ENCODE measurements around the gene OXCT1. TPM values are rescaled to one million over a fixed set of nuclear protein-coding genes. Genes with fewer than 3 reads are reported as not detected.

The OXCT1 gene
- total RNA-seq, result 26.1 and 35.3 TPM in 2 replicates

DNA sequence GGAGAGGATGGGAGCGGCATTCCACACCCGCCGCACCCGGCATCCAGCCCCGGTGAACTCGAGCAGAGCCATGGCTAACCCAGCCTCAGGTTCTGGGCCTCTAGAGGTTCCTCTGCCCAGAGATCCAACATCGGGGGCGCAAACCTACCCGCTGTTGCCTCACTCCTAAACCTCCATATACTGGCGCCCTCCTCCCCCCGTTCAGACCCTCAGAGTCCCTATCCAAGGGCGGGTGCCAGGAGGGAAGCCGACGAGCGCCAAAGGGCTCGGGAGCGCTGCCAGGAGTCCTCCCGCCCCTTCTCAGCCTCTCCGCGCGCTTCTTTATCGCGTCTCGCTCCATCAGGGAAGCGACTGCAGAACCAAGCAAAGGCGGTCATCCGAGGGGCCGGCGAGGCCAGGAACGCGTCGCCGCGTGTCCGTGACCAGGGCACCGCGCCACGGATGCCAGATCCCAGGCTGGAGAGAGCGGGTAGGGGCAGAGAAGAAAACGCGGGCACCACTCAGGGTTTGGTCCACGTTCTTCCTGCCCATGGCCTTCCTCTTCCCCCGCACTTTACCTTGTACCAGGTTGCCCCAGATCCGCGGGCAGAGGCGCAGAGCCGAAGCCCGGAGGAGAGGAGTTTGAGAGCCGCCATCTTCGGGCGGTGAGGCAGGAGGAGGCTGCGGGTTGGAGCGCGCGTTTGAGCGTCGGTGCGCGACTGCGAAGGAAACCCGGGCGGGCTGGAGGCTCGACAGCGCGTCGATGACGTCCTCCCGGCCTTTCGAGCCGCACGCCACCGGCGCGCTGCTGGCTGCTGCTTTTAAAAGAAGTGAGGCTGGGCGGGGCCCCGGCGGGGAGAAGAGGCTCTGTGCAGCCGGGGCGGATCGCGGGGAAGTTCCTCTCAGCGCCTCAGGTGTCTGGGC is at the start of gene OXCT1:
TSS of gene OXCT1 (minus strand) at position 702 of the 903 bp plus-strand sequence. CDS start at position 635, 67 bp downstream.

DNA sequence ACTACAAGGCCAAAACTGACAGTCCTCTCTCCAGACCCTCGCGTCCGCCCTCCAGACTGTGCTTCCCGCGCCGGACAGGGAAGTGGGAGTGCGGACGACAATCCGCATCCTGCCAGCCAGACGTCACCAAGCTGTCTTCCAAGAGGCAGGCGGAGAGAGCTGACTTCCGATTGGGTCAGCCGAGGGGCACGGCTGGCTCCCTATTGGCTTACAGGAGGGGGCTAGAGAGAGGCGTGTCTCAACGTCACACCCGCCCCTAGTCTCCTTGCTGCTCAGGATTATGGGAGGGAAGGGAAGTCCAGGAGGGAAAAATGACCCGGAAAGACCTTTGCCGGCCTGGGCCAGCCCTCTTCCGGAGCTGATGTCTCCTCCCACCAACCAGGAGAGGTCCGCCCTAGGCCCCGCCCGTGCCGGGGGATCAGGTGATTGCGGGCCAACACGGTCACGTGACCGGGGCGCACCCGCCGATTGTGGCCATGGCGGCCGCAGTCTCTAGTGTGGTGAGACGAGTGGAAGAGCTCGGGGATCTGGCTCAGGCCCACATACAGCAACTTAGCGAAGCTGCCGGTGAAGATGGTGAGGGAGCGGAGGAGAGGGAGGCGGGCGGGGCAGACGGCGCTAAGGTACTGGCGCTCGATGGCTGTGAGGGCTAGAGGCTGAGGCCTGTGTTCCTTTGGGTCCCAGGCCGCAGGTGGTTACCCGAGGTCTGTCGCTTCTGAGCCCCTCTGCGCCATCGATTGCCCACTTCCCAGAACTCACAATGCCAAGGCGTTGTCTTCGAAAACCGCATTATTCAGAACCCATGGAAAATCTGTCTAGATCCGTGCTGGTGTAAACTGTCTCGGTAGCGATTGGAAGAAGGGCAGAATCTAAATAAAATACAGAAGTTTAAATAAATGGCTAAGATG is 33.9 kb upstream of the OXCT1 start, which contains the start of gene RIMOC1:
TSS of gene RIMOC1 (plus strand) at position 453 of the 908 bp plus-strand sequence. CDS start at position 477, 24 bp downstream.

Other genes starting within 250 kb of the OXCT1 start
- gene RIMOC1, start 33.9 kb upstream of the OXCT1 start, total RNA-seq, result 15.0 and 22.4 TPM in 2 replicates
- 8.5 and 9.3 TPM in 2 replicates for gene FBXO4, start 54.9 kb upstream of the OXCT1 start, total RNA-seq

Data from vein endothelial cell (primary cell).